ENCODE measurements around the gene TRAF1. TPM values are rescaled to one million over a fixed set of nuclear protein-coding genes. Genes with fewer than 3 reads are reported as not detected.

The TRAF1 gene
- total RNA-seq, 1 experiment from 2014 or later, result 3.4 TPM

DNA sequence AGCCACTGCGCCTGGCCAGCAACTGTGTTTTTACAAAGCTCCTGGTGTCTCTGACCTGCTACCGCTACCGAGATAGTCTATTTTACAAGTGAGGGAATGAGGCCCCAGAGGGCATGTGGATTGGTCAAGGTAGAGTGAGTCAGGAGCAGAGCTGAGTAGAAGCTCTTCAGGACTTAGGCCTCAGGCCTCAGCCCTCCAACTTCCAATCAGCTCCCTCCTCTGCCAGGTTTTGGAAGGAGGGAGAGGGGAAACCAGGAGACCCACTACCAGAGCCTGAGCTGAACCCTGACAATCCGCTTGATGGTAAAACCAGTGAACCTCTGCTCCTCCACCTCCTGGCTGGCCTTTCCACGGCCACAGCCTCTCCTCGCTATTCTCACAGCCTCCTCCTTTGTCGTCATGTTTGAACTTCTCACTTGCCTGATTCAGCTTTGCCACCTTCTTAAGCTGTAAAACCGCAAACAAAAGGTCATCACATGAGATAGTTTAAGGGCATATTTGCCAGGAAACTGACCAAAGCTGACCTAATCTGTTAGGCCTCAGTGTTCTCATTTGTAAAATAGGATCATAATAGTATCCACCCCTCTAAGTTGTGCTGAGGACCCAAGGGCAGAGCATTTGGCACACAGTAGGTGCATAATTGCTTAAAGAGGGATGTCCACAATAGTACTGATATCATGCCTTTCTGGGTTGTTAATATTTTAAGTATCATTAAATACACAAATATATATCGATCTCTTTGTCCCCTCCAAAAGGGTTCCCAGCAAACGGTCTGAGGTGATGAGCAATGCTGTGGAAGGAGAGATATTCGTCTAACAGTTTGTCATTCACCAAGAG lies 1.7 kb downstream of the TRAF1 start:
- peak; percentile 87 for DNase-seq (ENCODE audit: low read depth)

DNA sequence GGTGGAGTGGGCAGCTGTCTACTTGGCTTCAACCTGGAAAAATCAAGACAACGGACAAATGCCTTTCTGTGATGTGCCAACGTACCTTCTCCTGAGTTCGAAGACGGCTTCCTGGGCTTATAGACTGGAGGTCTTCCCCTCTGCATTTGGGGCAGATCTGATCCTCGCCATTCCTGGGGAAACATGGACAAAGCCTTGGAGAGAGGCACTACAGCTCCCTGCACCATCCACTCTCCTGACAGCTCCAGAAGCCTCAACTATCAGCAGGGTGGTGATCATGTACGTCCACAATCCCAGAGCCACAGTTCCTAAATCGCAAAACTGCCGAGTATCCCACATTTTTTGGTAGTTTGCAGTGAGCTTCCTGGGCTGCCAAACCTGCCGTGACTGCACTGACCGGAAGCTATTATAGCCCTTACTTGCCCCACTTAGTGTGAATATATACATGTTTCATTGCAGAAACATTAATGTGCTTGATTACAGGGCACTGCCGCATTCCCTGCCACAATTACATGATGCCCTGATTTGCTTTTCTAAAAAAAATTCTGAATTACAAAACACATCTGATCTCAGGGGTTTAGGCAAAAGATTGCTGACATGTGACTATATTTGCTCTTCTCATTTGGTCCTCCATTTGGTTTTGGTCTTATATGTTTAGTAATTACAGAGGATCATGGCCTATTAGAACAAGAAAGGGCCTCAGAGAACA lies 2.8 kb downstream of the TRAF1 start:
- DNase-seq (ENCODE audit: low read depth), result no peak

DNA sequence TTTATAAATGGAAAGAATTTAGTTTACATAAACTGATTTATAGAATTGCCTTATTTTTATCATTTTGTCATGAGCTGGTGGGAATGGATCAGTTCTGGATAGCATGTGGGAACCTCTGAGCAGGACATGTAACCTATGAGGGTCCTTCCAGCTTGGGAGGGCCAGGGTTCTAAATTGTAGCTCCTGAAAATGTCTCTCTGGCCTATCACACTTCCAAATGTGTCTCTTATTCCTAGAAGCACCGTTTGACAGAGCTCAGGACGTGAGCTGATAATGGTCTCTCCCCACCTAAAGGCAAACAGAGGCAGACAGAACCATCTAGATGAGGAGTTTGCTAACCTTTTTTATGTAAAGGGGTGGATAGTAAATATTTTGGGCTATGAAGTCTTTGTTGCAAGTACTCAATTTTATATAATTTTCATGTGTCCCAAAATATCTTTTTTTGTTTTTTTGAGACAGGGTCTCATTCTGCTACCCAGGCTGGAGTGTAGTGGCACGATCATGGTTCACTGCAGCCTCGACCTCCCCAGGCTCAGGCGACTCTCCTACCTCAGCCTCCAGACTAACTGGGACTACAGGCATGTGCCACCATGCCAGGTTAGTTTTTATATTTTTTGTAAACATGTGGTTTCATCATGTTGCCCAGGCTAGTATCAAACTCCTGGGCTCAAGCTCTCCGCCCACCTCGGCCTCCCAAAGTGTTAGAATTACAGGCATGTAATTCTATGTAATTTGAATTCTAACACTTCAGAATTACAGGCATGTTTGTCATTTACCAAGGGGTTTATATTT lies 4.0 kb downstream of the TRAF1 start:
- no peak for DNase-seq (ENCODE audit: low read depth)

DNA sequence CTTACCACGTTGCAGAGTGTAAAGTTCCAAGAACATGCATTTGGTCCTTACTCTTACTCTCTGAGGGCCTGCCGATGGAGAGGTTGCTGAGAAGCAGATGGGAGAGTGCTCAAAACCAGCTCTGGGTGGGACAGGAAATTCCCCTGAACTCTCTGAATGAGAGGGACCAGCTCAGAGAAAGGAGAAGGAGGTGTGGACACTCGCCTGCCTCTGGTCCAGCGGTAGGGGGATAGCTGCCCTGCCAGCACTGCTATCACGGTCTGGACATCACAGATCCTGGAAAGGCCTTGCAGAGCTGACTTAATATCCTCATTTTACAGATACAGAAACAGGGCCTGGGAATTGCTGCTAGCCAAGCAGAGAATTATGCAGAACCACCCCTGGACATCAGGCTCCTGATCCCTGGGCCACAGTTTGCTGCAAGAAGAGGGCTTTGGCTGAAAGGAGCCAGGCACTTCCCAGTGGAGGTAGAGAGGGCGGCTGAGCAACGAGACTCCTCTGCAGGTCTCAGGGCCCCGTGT lies 4.9 kb downstream of the TRAF1 start:
- no peak for DNase-seq (ENCODE audit: low read depth)

DNA sequence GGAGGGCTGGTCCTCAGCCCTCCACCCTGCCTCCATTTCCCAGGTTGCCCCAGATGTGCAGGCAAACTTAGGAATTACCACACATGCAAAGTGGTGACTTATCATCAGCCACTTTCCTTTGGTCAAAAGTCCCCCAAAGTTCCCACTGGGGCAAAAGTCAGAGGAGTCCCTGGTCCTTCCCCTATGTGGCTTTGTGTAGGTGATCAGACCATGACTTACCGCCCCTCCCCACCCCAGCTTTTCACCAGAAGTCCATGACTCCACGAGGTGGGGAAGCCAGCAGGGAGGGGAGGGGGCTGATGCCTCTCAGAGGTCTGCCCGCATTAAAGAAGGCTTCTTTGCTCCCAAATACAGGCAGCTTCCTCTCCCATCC lies 5.8 kb downstream of the TRAF1 start:
- DNase-seq (ENCODE audit: low read depth), result no peak

DNA sequence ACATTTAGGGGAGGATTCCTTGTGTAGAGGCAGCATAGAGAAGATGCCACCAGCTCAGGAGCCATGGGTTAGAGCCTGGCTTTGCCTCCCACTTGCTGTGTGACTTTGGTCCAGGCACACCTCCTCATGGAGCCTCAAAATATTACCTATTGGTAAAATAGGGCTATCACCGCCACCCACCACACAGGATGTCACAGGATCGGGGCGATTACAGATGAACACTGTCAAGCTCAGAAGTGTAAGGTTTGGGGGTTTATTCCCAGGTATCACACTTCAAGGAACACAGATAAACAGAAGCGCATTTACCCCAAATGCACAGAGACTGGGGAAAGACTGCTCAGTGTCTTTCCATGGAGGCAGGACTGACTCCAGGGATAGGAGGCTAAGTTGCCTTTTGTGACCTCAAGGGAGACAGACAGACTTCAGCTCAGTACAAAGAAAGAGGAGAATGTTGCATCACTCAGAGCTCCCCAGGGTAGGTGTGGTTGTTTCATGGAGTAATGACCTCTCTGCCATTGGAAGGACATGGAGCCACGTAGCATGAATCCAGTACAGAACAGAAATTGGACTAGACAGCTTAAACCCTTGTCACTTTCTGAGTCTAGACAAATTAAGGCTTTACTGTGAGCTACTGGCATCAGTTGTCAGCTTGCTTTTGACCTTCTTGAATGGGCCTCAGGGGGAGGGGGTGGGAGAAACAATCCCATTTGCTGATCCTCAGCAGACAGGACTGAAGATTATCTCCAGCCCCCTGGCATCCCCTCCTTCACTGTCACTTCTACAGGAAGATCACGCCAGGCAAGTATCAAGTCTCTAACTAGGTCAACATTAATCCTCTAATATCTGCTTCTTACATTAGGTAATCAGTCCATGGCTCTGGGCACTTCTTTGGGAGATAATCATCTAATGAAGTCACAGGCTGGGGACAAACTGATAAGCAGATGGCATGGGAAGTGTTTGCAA lies 6.5 kb downstream of the TRAF1 start:
- DNase-seq (ENCODE audit: low read depth), result peak; percentile 35

DNA sequence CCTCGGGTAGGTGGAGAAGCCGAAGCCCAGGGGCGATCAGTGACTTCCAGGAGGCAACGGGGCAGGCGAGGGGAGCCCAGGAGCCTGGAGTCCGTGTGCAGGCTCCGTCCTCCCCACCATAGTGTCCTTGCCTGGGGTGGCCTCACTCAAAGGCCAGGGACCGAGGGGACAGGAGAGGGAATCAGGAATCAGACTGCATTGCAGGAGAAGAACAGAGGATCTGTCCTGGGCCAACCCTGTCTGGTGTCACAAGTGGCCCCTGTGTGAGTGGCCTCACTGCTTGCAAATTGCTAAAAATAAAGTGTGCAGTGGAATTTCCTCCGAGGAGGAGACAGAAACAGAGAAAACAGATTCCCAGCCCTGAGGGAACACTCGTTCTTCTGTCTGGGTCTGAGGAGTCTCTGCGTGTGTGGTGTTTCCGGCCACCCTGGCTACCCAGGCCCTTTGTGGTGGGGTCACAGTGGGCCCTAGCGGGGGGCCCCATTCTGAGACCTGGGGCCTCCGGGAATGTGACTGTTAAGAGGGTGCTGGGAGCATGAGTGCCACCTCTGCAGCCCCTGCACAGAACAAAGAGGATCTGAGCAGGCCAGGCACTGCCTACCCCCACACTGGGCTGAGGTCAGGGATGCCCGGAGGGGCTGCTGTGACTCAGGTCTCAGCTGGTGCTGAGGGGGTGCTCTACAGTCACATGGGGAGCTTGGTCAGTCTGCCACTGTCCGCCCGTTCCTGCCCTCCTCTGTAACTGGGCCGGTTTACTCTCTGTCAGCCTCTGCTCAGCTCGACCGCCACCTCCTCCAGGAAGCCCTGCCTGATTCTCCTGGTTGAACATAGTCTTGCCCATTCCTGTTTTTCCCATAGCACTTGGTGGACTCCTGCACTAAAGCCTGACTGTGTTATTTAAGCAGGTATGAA lies 7.4 kb downstream of the TRAF1 start:
- peak; percentile 95 for DNase-seq (ENCODE audit: low read depth)

DNA sequence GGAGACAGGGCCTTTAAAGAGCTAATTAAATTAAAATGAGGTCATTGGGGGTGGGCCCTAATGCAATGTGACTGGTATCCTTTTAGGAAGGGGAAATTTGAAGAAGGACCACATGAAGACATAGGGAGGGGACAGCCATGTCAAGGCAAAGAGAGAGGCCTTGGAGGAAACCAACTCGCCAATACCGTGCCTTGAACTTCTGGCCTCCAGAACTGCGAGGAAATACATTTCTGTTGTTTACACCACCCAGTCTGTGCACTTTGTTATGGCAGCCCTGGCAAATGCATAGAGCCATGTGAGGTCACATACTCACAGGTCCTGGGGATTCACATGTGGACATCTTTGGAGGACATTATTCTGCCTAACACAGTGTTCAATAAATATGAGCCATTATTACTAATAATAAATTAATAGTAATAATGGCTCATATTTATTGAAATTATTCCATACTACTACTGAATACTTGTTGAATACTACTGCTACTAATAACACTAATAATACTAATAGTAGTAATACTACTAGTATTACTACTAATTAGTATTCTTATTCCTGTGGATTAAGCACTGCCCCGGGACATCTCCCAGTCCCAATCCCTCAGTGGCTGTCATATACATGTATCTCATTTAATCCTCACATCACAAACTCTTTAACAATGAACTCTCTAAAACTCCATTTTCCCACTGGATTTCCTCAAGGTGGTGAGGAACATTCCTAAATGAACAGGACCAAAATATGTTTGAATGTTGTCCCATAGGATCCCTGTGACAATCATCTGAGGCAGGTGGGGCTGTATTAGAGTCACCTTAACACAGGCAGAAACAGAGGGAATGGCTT lies 8.4 kb downstream of the TRAF1 start:
- no peak for DNase-seq (ENCODE audit: low read depth)

DNA sequence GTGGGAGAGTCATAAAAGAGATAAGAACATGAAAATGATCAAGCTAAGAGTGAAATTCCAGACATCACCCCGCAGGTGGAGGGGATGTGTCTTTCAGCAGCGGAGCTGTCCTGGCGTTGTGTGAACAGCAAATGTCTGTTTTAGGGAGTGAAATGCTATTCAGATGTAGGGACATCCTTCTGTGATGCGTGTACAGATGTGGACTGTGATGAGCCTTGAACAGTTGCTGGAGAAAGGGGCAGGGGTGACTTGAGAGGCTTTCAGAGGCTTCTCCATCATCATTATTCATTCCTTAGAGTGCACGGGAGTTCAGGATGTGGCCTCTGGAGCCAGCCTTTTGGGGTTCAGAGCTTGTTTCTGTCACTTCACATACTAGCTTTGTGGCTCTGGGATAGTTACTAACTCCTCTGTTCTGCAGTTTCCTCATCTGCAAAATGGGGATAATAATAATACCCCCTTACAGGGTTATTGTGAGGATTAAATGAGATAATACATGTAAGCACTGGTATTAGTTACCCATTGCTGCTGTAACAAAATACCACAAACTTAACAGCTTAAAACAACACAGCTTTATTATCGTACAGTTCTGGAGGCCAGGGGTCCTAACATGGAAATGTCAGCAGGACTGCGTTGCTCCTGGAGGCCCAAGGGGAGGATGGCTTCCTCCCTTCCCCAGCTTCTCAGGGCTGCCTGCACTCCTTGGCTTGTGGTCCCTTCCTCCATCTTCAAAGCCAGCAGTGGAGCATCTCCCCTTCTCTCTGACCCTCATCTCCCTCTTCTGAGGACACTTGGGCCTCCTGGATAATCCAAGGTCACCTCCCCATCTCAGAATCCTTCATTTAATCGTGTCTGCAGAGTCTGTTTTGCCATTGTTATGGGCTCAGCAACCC lies 9.4 kb downstream of the TRAF1 start:
- DNase-seq (ENCODE audit: low read depth), result no peak

DNA sequence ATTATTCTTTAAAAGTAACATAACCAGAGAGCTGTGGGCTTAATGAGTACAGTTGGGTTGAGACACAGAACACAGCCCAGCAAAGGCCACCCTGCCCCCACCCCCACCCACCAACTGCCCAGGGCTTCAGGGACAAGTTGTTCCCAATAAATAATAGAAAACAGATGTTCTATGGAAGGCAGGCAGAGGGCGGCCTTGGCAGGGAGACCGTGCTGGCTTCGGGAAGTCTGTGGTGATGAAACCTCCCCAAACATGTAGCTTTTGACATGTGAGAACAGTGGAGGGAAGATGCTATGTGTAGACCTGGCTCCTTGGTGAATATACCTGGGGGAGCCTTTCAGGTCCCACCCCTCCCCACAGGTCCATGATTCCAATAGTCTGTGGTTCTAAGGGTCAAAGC lies 10.0 kb downstream of the TRAF1 start:
- DNase-seq (ENCODE audit: low read depth), result peak; percentile 85

DNA sequence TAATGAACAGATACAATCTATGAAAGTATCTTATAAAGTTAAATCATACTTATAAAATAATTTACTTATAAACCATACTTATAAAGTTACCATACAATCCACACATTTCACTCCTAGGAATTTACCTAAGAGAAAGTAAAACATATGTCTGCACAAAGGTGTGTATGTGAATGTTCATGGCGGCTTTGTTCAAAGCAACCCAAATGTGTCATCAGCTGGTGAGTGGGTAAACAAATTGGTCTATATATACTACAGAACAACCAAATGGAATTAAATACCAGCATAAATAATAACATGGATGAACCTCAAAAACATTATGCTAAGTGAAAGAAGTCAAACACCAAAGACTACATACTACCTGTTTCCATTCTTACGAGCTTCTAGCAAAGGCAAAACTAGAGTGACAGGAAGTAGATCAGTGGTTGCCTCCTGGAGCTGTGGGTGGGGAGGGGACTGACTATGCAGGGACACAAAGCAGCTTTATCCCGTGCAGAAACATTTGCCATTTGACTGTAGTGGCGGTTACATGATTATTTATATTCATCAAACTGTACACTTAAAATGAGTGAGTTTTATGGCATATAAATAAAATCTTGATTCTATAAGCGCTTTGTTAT lies 10.6 kb downstream of the TRAF1 start:
- no peak for DNase-seq (ENCODE audit: low read depth)

DNA sequence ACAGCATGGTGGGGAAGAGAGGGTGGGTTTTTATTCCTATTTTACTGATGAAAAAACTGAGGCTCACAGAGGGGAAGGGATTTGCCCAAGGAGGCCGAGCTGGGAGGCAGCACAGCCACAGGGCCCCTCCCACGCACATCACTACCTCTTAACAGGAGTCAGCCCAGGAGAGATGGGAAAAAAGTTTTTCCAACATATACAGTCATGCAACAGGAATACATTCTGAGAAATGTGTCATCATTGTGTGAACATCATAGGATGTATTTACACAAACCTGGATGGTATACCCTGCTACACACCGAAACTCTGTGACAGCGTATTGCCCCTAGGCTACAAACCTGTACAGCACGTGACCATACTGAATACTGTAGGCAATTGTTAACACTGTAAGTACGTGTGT lies 11.6 kb downstream of the TRAF1 start:
- peak; percentile 23 for DNase-seq (ENCODE audit: low read depth)

DNA sequence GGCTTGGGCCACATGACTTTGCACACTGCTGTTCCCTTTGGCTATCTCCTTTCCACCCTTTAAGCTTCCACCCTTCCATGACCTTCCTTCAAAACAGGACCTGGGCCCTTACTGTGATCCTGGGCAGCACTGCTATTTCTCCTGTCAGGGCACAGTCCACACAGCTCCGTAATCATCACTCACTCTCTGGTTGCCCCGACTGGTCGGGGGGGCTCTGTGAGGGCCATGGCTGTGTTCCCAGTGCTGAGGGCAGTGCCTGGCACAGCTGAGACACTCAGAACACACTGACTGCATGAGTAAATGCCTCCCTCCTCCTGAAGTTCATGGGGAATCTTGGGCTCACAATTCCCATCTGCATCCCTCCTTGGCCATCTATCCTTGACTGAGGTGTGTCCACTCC lies 12.2 kb downstream of the TRAF1 start:
- no peak for DNase-seq (ENCODE audit: low read depth)

DNA sequence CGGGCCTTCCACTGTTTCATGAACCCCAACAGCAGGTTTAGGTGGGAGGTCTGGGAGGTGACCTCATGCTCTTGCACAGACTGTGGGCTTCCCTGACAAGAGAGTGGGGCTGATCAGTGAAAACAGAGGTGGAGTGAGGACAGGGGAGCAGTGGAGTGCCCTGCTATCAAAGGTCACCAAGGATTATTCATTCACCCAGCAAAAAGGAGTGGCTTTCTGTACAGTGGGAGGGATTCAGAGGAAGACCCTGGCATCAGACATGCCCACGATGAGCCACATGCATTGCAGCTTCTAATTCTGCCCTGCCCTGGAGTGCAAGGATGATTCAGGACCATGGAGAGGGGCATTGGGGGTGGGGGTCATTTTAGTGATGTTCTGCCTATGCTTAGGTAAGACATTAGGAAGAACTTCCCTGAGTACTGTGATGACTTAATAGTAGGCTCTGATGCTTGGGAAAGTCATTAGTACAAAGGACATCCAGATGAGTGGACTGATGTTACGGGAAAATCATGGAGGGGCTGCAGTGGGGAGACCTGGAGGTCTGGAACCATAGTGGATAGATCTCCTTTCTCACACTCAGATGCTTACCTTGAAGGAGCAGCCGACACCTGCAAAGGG lies 12.8 kb downstream of the TRAF1 start:
- DNase-seq (ENCODE audit: low read depth), result no peak

DNA sequence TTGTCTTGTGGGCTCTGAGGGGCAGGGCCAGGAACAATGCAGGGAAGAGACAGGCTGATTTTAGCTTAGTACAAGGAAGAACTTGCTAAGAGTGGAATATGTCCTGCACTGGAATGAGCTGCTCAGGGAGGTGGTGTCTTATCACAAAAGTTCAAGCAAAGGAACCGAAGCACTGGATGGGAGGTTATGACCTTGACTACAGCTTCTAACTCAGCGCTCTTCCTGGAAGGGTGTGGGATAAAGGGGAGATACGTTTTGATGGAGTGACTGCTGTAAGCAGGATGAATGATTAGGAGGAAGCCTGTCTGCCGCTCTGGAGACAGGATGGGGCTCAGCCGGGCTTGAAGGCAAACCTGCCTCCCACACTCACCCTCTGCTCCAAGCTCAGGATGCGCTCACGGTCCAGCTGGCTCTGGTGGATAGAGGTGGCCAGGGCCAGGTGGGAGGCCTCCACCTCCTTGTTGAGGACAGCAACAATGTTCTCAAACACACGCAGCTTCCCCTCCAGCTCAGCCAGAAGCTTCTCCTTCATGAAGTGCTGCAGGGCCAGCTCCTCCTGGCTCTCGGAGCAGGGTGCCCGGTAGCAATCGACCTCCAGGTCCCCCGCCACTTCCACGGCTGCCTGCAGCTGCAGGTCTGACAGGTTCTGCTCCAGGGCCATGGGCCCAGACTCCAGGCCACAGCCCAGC lies 13.5 kb downstream of the TRAF1 start:
- DNase-seq (ENCODE audit: low read depth), result no peak

DNA sequence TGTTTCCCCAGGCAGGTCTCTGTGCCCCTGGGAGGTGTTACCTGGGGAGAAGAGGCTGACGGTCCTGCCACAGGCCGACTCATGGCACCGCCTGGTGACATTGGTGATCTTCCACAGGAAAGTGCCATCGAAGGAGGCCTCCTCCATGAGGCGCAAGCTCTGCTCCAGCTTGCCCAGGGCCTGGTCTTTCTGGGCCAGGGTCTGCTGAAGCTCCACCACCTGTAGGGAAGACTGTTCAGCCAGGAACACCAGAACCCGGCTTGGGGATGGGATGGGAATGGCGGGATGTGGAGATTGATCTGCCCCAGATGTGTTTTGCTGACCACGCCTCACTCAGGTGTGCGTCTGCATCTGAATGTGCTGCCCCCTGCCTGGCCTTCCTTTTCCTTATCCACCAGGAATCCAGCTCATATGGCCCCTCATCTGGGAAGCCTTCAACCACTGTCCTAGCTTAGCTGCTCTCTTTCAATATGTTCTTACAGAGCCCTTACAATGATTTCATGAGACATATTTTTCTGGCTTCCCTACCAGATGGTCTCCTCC lies 15.2 kb downstream of the TRAF1 start:
- no peak for DNase-seq (ENCODE audit: low read depth)

Measured in RPMI7951 (cell line).